GM23248 (cell line): ENCODE results near the gene ATF2. TPM values are rescaled to one million over a fixed set of nuclear protein-coding genes. Genes with fewer than 3 reads are reported as not detected.
A peak's percentile ranks its signal among the peaks of the same experiment; 100 is the strongest.

Experiments used
- DNase-seq: peaks from one replicate; pipeline ENCODE4 v3.0.0-alpha.2; 2015
- H2AFZ ChIP-seq: fragments of 200-600 bp; sonication (generic); 2 replicates; pipeline ENCODE4 v1.6.1; 2016; ENCODE audit warnings: antibody characterized with exemption
- H3F3A ChIP-seq: fragments of 200-600 bp; sonication (generic); 2 replicates; pipeline ENCODE4 v1.6.1; 2016; ENCODE audit warnings: mild to moderate bottlenecking, antibody characterized with exemption, mixed run types; ENCODE audit not compliant: insufficient read depth
- H3K27ac ChIP-seq: fragments of 200-600 bp; sonication (generic); 2 replicates; pipeline ENCODE4 v1.5.1; 2016; ENCODE audit warnings: mild to moderate bottlenecking
- H3K27me3 ChIP-seq: fragments of 200-600 bp; sonication (generic); replicated peaks from 2 replicates; pipeline ENCODE4 v1.6.1; 2016; ENCODE audit warnings: mild to moderate bottlenecking; ENCODE audit not compliant: insufficient read depth
- H3K36me3 ChIP-seq: fragments of 200-600 bp; sonication (generic); 2 replicates; pipeline ENCODE4 v1.6.1; 2016; ENCODE audit warnings: low read depth, mild to moderate bottlenecking
- H3K4me1 ChIP-seq: fragments of 200-600 bp; sonication (generic); 2 replicates; pipeline ENCODE4 v1.6.1; 2016; ENCODE audit warnings: mild to moderate bottlenecking; ENCODE audit not compliant: insufficient read depth
- H3K4me2 ChIP-seq: fragments of 200-600 bp; sonication (generic); one replicate; pipeline ENCODE4 v1.6.1; 2016; ENCODE audit warnings: mild to moderate bottlenecking; ENCODE audit not compliant: unreplicated experiment
- H3K4me3 ChIP-seq: fragments of 200-600 bp; sonication (generic); 2 replicates; pipeline ENCODE4 v1.5.1; 2016; ENCODE audit warnings: mild to moderate bottlenecking
- H3K79me2 ChIP-seq: fragments of 200-600 bp; sonication (generic); 2 replicates; pipeline ENCODE4 v1.6.1; 2016; ENCODE audit warnings: mild to moderate bottlenecking; ENCODE audit not compliant: insufficient read depth
- H3K9ac ChIP-seq: fragments of 200-600 bp; sonication (generic); 2 replicates; pipeline ENCODE4 v1.6.1; 2016; ENCODE audit warnings: mild to moderate bottlenecking
- H3K9me2 ChIP-seq: fragments of 200-600 bp; sonication (generic); 2 replicates; pipeline ENCODE4 v1.6.1; 2016; ENCODE audit warnings: mixed run types, mild to moderate bottlenecking, moderate library complexity; ENCODE audit not compliant: insufficient read depth
- H3K9me3 ChIP-seq: fragments of 200-600 bp; sonication (generic); one replicate; pipeline ENCODE4 v1.6.1; 2017; ENCODE audit warnings: low read depth
- H4K20me1 ChIP-seq: fragments of 200-600 bp; sonication (generic); 2 replicates; pipeline ENCODE4 v1.6.0; 2016; ENCODE audit not compliant: insufficient read depth
- EZH2 ChIP-seq: fragments of 200-600 bp; sonication (generic); IDR thresholded peaks from 2 replicates; pipeline ENCODE4 v1.6.1; 2018; ENCODE audit warnings: antibody characterized with exemption, mild to moderate bottlenecking; ENCODE audit not compliant: insufficient read depth, poor library complexity, severe bottlenecking
- EZH2phosphoT487 ChIP-seq: fragments of 200-600 bp; sonication (generic); IDR thresholded peaks from 2 replicates; pipeline ENCODE4 v1.6.1; 2018; ENCODE audit warnings: antibody characterized with exemption, moderate library complexity, mild to moderate bottlenecking, low read depth; ENCODE audit not compliant: insufficient read depth
- WGBS, 2 experiments: methylation state at CpG; one replicate each; pipeline ENCODE4 v1.1.6; 2015 to 2017; ENCODE audit warnings: low lambda C conversion rate in 2 of 2, low coverage in 1 of 2; ENCODE audit errors: missing lambda C conversion rate in 2 of 2; 5-methylcytosine and 5-hydroxymethylcytosine counted together
- in situ Hi-C: fragments of 300-500 bp; cut with MboI; formaldehyde crosslinking; loops from 2 replicates; pipeline ENCODE4 v1.15.0; 2020
- polyA plus RNA-seq: library from polyadenylated mRNA; unstranded; fragments of >200 nt; fragmentation: Nextera tagmentation; extraction: Ambion mirVana; gene quantifications from 2 replicates; pipeline ENCODE4 v1.2.1, GENCODE V29; 2016
- total RNA-seq: library from RNA; depleted of rRNA; stranded (reverse); fragments of >200 nt; shearing (Covaris generic); gene quantifications from 2 replicates; pipeline ENCODE4 v1.2.3, GENCODE V29; 2014

The ATF2 gene
- total and polyA plus RNA-seq, 2 experiments from 2014 or later, result 26.8 to 33.8 TPM

DNA sequence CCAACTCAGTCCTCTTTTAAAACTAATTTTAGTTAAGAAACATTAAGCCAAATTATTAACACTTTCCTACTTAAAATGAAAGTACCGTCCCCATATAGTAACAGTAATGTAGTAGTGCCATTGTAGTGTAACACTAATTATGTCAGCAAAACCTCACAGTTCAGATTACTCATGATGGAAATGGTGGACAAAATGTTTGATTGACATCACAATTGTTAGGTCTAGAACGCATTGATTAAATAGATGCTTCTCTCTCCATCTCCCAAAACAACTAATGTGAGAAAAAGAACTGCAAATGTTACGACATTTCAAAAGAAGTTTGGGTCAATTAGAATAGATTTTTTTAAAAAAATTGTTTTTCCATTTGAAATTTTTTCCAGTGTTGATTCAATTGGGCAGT is 1.2 kb upstream of the ATF2 start:
- Histone ChIP-seq H3K4me1 (no peaks in the 10 kb centered on the region), H3K4me3 (peak overlapping the region; percentile 99), H3K79me2 (peaks cover 38% of the 10 kb centered on the region), H4K20me1 (no peaks in the 10 kb centered on the region), H3K27me3 (no peaks in the 10 kb centered on the region), H3K4me2 (peak overlapping the region; percentile 69), H3K9me2 (no peaks in the 10 kb centered on the region), H3K36me3 (no peaks in the 10 kb centered on the region), H2AFZ (peak overlapping the region; percentile 95), H3K9ac (peak overlapping the region; percentile 99), H3K27ac (0 out of 2 replicates have a peak overlapping the region, but pooled peaks have one; percentile 69), H3K9me3 (no peaks in the 10 kb centered on the region), H3F3A (peaks cover 20% of the 10 kb centered on the region)
- 36 to 37% methylated on average over 3 of the region's 3 CpGs for WGBS, 2 experiments
- peak; percentile 6 for DNase-seq
- no peak for TF ChIP-seq EZH2
- no peak for TF ChIP-seq EZH2phosphoT487
- in situ Hi-C loops, result no loop called here

DNA sequence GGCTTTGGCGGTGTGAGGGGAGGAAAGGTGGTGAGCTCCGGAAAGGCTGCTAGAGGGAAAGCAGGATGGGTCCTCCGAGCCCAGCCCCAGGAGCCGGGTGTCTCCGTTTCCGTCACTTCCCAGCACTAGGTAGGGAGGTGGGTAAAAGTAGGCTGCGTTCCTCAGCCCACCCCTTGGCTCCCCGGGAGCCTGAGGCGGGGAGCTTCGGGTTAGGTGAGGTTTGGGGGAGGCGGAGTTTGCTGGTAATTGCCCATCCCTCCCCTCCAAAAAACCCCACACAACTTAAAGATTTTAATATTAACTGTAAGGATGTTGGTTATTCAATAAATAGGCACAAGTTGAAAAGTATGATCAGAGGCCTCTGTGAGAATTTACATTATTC is 552 bp upstream of the ATF2 start:
- no peaks in the 10 kb centered on the region for H3K27me3 ChIP-seq
- H2AFZ ChIP-seq, result peak overlapping the region; percentile 95
- 0 to 1% methylated on average over 11 of the region's 11 CpGs for WGBS, 2 experiments
- peak overlapping the region; percentile 69 for H3K27ac ChIP-seq
- DNase-seq, result no peak
- H3K79me2 ChIP-seq, result peaks cover 44% of the 10 kb centered on the region
- no peaks in the 10 kb centered on the region for H4K20me1 ChIP-seq
- in situ Hi-C loops, result no loop called here
- no peaks in the 10 kb centered on the region for H3K36me3 ChIP-seq
- no peaks in the 10 kb centered on the region for H3K9me3 ChIP-seq
- H3K4me1 ChIP-seq, result no peaks in the 10 kb centered on the region
- H3K9ac ChIP-seq, result peak overlapping the region; percentile 99
- H3K4me2 ChIP-seq, result peak overlapping the region; percentile 69
- peaks cover 19% of the 10 kb centered on the region for H3F3A ChIP-seq
- peak overlapping the region; percentile 99 for H3K4me3 ChIP-seq
- TF ChIP-seq EZH2 (no peak), EZH2phosphoT487 (no peak)
- H3K9me2 ChIP-seq, result no peaks in the 10 kb centered on the region

DNA sequence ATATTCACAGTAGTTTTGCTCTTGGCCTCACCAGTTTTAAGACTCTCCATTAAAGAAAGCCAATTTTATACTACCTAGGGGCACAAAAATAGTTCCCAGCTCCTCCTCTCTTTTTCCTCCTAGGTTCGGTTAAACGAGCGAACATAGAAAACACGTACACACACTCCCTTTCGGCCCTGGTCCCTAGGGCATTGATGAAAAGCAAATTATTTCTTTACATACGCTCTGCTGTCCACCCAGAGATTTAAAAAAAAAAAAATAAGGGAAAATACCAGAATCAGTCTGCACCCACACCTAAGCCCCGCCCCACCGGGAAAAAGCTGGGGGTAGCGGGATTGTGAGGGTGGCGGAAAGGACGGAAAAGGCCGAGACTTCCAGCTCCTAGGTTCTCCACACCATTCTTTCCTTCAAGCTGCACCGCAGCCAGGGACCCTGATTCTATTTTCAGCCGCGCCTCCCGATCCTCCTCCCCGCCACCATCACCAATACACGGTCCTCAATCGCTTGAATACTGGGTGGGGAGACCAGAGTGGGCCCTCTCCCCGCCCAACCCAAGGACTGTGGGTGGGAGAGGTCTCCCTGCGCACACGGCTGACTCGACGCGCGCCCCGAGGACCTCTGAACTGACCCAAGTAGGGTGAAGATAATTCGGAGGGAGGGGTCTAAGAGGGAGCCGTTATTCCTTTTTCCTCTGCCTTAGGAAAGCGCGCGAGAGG is 769 bp downstream of the ATF2 start:
- Histone ChIP-seq H2AFZ (peak overlapping the region; percentile 91), H3K9me2 (no peaks in the 10 kb centered on the region), H3K4me3 (peak overlapping the region; percentile 99), H4K20me1 (0 out of 2 replicates have a peak, but pooled peaks cover under 1% of the 10 kb centered on the region), H3K9ac (peak overlapping the region; percentile 99), H3K27me3 (no peaks in the 10 kb centered on the region), H3K4me1 (no peaks in the 10 kb centered on the region), H3F3A (peaks cover 9% of the 10 kb centered on the region), H3K27ac (peak overlapping the region; percentile 94), H3K9me3 (no peaks in the 10 kb centered on the region), H3K79me2 (peaks cover 57% of the 10 kb centered on the region), H3K4me2 (peak overlapping the region; percentile 93), H3K36me3 (no peaks in the 10 kb centered on the region)
- DNase-seq, result peak; percentile 75
- TF ChIP-seq EZH2 (no peak), EZH2phosphoT487 (no peak)
- in situ Hi-C loops, result no loop called here
- 1% methylated on average over 26 to 32 of the region's 32 CpGs for WGBS, 2 experiments

DNA sequence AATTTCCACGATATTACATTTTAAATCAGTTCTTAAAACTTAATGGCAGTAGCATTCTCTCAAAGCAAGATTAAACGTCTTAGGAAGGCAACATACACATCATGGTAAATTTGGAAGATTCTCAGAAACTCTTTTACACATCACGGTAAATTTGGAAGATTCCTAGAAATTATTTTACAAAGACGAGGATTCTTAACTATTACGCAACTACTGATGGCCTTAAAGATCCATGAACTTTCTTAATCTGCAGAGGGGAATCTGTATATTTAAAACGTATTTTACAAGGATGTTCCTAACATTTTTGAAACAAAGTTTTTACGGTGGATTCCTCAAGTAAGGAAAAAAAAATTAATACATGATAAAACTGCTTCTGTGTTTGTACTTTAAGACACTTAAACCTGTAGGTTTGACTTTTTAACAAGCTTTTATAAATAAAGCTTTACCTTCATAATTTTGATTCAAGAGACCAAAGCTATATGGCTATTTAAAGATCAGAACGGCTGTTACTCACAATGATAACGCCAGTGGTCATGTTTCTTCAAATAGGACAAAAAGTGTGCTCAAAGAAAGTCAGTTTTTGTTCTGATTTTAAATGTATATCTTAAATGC is 1.7 kb downstream of the ATF2 start:
- no peaks in the 10 kb centered on the region for H3K36me3 ChIP-seq
- in situ Hi-C loops, result no loop called here
- no peaks in the 10 kb centered on the region for H3K27me3 ChIP-seq
- H3K9ac ChIP-seq, result peak overlapping the region; percentile 99
- H3K4me1 ChIP-seq, result no peaks in the 10 kb centered on the region
- DNase-seq, result peak; percentile 31
- no peak overlapping the region for H2AFZ ChIP-seq
- H3K4me2 ChIP-seq, result peak overlapping the region; percentile 93
- peak overlapping the region; percentile 94 for H3K27ac ChIP-seq
- 25 to 26% methylated on average over 9 of the region's 9 CpGs for WGBS, 2 experiments
- peak overlapping the region; percentile 99 for H3K4me3 ChIP-seq
- no peaks in the 10 kb centered on the region for H3K9me3 ChIP-seq
- H4K20me1 ChIP-seq, result 0 out of 2 replicates have a peak, but pooled peaks cover 9% of the 10 kb centered on the region
- no peaks in the 10 kb centered on the region for H3K9me2 ChIP-seq
- H3K79me2 ChIP-seq, result peaks cover 66% of the 10 kb centered on the region
- H3F3A ChIP-seq, result peaks cover 5% of the 10 kb centered on the region
- TF ChIP-seq EZH2phosphoT487 (no peak), EZH2 (no peak)
